DOHH2 (cell line): ENCODE results near the gene KCNG2.

Source experiments
- H3F3A ChIP-seq: fragments of 200-600 bp; sonication (generic), shearing (Covaris generic); 2 replicates; pipeline ENCODE4 v1.6.0; 2016; ENCODE audit warnings: antibody characterized with exemption, mild to moderate bottlenecking; ENCODE audit not compliant: control insufficient read depth, insufficient read depth
- H3K27ac ChIP-seq: fragments of 200-600 bp; sonication (generic); 2 replicates; pipeline ENCODE4 v1.5.1; 2014; ENCODE audit warnings: low read depth, mild to moderate bottlenecking, low read length, moderate library complexity
- H3K27me3 ChIP-seq: fragments of 200-600 bp; sonication (generic); 2 replicates; pipeline ENCODE4 v1.6.1; 2014; ENCODE audit warnings: mild to moderate bottlenecking, low read length, mixed read lengths; ENCODE audit not compliant: control insufficient read depth
- H3K36me3 ChIP-seq: fragments of 200-600 bp; sonication (generic); 2 replicates; pipeline ENCODE4 v1.6.1; 2014; ENCODE audit warnings: mild to moderate bottlenecking, low read length, moderate library complexity, mixed read lengths; ENCODE audit not compliant: control insufficient read depth
- H3K4me1 ChIP-seq: fragments of 200-600 bp; sonication (generic); 2 replicates; pipeline ENCODE4 v1.6.1; 2014; ENCODE audit warnings: mild to moderate bottlenecking, low read length, mixed read lengths; ENCODE audit not compliant: control insufficient read depth
- H3K4me2 ChIP-seq: fragments of 200-600 bp; sonication (generic); 2 replicates; pipeline ENCODE4 v1.6.0; 2014; ENCODE audit warnings: mild to moderate bottlenecking, low read length, moderate library complexity
- H3K4me3 ChIP-seq: fragments of 200-600 bp; sonication (generic); 2 replicates; pipeline ENCODE4 v1.5.1; 2014; ENCODE audit warnings: mild to moderate bottlenecking, low read length, mixed read lengths
- H3K79me2 ChIP-seq: fragments of 200-600 bp; sonication (generic); 2 replicates; pipeline ENCODE4 v1.6.1; 2014; ENCODE audit warnings: mild to moderate bottlenecking, low read length, mixed read lengths; ENCODE audit not compliant: control insufficient read depth
- H3K9me2 ChIP-seq: fragments of 200-600 bp; sonication (generic); replicated peaks from 2 replicates; pipeline ENCODE4 v1.6.1; 2014; ENCODE audit warnings: mild to moderate bottlenecking, low read length, mixed read lengths; ENCODE audit not compliant: control insufficient read depth
- H3K9me3 ChIP-seq: fragments of 200-600 bp; sonication (generic); 2 replicates; pipeline ENCODE4 v1.6.1; 2014; ENCODE audit warnings: antibody characterized with exemption, low read length, mixed read lengths; ENCODE audit not compliant: control insufficient read depth, insufficient read depth
- H4K20me1 ChIP-seq: fragments of 200-600 bp; sonication (generic); 2 replicates; pipeline ENCODE4 v1.6.0; 2014; ENCODE audit warnings: low read depth, mild to moderate bottlenecking, antibody characterized with exemption, low read length, moderate library complexity; ENCODE audit not compliant: control insufficient read depth, insufficient read depth
- EZH2phosphoT487 ChIP-seq: fragments of 200-600 bp; sonication (generic); IDR thresholded peaks from 2 replicates; pipeline ENCODE4 v1.6.1; 2017; ENCODE audit warnings: borderline replicate concordance, mild to moderate bottlenecking, antibody characterized with exemption, low read length, moderate library complexity, mixed read lengths
- TF ChIP-seq, protein P1 (sequence below): fragments of 200-600 bp; sonication (generic); IDR thresholded peaks from one replicate; pipeline ENCODE4 v1.5.1; 2014; ENCODE audit warnings: antibody characterized with exemption, mild to moderate bottlenecking, low read depth, low read length; ENCODE audit not compliant: poor library complexity, severe bottlenecking

KCNG2 gene

DNA sequence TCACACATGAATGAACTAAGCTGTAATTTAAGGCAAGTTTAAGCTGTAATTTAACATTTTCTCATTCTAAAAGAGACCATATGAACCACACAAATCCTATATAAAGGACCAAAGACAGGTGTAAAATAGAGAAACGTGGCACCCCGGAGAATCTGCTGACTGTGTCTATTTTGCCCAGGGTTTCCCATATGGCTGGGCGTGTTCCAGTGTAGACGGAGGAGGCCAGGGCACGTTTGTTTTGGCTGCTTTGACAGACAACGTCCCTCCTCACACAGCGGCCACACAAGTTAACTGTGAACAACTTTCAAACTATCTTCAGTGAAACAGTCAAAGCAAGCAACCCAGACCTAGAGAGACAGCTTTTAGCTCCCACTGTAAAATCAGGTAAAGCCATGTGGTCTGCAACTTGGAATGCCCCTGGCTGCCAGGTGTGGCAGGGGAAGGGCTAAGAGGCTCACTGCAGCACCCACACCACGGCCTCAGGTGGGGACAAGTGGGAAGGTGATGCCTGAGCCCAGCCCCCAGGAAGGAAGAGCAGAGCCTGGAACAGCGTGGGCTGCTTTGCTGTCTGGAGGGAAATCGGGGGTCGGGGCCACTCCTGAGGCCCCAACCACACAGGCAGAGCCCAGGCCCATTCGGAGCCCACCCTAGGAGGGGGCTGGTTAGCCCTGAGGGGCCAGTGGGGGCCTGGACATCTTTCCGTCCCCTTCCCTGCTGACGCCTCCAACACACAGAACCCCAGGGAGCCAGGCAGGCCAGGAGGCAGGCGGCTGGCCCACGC lies 113.0 kb downstream of the KCNG2 start:
- H3K36me3 ChIP-seq: no peaks in the 10 kb centered on the region
- H3K27me3 ChIP-seq: no peaks in the 10 kb centered on the region
- no peaks in the 10 kb centered on the region for H4K20me1 ChIP-seq
- no peak overlapping the region for H3K27ac ChIP-seq
- H3K4me3 ChIP-seq: no peak overlapping the region
- no peaks in the 10 kb centered on the region for H3K9me3 ChIP-seq
- TF ChIP-seq EZH2phosphoT487: no peak
- TF ChIP-seq, protein P1, sequence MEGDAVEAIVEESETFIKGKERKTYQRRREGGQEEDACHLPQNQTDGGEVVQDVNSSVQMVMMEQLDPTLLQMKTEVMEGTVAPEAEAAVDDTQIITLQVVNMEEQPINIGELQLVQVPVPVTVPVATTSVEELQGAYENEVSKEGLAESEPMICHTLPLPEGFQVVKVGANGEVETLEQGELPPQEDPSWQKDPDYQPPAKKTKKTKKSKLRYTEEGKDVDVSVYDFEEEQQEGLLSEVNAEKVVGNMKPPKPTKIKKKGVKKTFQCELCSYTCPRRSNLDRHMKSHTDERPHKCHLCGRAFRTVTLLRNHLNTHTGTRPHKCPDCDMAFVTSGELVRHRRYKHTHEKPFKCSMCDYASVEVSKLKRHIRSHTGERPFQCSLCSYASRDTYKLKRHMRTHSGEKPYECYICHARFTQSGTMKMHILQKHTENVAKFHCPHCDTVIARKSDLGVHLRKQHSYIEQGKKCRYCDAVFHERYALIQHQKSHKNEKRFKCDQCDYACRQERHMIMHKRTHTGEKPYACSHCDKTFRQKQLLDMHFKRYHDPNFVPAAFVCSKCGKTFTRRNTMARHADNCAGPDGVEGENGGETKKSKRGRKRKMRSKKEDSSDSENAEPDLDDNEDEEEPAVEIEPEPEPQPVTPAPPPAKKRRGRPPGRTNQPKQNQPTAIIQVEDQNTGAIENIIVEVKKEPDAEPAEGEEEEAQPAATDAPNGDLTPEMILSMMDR: no peak
- no peak overlapping the region for H3K4me2 ChIP-seq
- H3K4me1 ChIP-seq: no peaks in the 10 kb centered on the region
- no peaks in the 10 kb centered on the region for H3K79me2 ChIP-seq
- no peaks in the 10 kb centered on the region for H3F3A ChIP-seq
- H3K9me2 ChIP-seq: no peaks in the 10 kb centered on the region

DNA sequence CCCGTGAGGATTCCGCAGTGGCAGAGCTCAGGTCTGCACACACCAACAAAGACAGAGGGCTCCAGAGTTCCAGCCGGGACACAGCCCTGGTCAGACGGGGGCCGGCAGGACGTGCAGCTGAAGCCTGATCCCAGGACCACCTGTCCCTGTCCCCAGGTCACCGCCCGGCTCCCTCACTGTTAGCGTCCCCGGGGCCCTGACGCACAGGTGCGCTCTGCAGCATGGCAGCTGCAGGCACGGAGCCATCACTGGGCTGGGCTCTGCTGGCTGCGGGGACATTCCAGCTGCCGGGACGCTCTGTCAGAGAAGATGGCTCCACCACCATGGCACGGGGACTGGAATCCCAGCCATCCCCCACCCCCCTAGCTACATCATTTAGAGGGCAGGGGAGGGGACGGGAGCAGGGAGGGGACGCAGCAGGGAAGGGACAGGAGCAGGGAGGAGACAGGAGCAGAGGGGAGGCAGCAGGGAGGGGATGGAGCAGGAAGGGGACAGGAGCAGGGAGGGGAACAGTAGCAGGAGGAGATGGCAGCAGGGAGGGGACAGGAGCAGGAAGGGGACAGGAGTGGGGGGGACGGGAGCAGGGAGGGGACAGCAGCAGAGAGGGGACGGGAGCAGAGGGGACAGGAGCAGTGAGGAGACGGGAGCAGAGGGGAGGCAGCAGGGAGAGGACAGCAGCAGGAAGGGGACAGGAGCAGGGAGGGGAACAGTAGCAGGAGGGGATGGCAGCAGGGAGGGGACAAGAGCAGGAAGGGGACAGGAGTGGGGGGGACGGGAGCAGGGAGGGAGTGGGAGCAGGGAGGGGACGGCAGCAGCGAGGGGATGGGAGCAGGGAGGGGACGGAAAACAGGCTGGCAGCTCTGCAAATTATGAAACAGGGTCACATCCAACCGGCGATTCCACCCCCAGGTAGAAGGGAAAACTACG lies 113.9 kb downstream of the KCNG2 start:
- no peak overlapping the region for H3K4me3 ChIP-seq
- H3K36me3 ChIP-seq: peaks cover 4% of the 10 kb centered on the region; the same call in 1 of the 2 replicates
- H4K20me1 ChIP-seq: no peaks in the 10 kb centered on the region
- H3K9me2 ChIP-seq: no peaks in the 10 kb centered on the region
- H3F3A ChIP-seq: no peaks in the 10 kb centered on the region
- no peak overlapping the region for H3K27ac ChIP-seq
- H3K4me2 ChIP-seq: no peak overlapping the region
- H3K4me1 ChIP-seq: no peaks in the 10 kb centered on the region
- no peaks in the 10 kb centered on the region for H3K27me3 ChIP-seq
- H3K9me3 ChIP-seq: no peaks in the 10 kb centered on the region
- TF ChIP-seq, protein P1: no peak
- no peak for TF ChIP-seq EZH2phosphoT487
- no peaks in the 10 kb centered on the region for H3K79me2 ChIP-seq

DNA sequence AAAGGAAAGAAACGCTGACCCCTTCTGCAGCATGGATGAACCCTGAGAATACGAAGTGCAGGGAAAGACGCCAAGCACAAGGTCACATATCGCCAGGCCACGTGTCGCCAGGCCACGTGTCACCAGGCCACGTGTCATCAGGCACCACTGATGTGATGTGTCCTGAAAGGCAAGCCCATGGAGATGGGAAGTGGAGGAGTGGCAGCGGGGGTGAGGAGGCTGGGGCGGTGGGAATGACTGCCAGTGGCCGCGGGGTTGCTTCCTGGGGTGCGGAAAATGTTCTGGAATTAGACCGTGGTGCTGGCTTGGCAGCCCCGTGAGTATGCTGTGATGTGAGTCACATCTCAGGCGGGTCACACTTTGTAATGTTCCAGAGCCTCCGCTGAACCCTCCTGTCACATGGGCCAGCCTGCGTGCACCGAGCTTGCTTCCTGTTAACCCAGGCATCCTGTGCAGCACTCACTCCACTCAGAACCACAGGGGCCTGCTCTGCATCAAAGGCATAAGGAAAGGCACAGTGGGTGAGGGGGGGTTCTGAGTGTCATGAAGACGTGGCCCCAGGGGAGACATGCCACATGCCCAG lies 114.8 kb downstream of the KCNG2 start:
- Histone ChIP-seq H3K4me3 (no peak overlapping the region), H3K27ac (no peak overlapping the region), H3K79me2 (no peaks in the 10 kb centered on the region), H3K9me3 (no peaks in the 10 kb centered on the region), H3K27me3 (no peaks in the 10 kb centered on the region), H4K20me1 (no peaks in the 10 kb centered on the region), H3K9me2 (no peaks in the 10 kb centered on the region), H3F3A (no peaks in the 10 kb centered on the region), H3K4me2 (no peak overlapping the region), H3K4me1 (no peaks in the 10 kb centered on the region), H3K36me3 (peaks cover 10% of the 10 kb centered on the region; the same call in 1 of the 2 replicates)
- no peak for TF ChIP-seq EZH2phosphoT487
